HG02642 (cell line): ENCODE results near the gene TMOD2.

Source experiments
- ATAC-seq: cut with Tn5 transposase; IDR thresholded peaks from one replicate; pipeline ENCODE4 v1.9.1; 2021; ENCODE audit warnings: mild to moderate bottlenecking; ENCODE audit not compliant: unreplicated experiment, poor library complexity

The TMOD2 gene

GRCh38 chr15:51846463-51847230, 95.2 kb downstream of the TMOD2 start:
- no peak for ATAC-seq

DNA sequence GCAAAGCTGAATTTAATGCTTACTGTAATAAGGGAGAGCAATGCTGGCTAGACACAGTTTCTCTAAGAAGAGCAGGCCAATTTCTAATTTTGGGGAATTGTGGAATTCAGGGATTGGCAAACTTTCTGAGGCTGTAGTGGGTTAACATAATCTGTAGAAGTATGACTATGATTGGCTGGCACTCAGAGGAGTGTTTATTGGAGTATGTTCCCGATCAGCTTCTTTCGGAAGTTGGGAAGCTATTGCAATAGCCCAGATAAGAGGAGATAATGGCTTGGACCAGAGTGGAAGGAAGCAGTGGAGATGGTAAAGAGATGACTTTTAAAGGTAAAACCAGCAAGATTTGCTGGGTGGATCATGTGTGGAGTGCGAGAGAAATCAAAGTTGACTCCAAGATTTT, 97.4 kb downstream of the TMOD2 start:
- ATAC-seq, result no peak

- ATAC-seq, result no peak
These were observed 98.5 kb downstream of the TMOD2 start for GRCh38 chr15:51849860-51850259.

DNA sequence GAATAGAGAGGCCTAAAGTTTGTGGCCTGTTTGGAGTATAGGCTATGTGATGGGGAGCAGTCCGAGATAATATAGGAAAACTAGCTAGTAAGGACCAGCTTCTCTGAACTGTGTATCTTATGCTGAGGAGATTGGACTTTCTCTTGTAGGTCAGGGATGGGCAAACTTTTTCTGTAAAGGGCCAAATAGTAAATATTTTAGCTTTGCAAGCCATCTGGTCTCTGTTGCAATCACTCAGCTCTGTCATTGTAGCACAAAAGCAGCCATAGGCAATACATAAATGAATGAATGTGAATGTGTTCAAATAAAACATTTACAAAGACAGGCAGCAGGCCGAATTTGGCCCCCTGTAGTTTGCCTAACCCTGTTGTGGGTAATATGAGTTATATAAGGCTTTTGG, 102.6 kb downstream of the TMOD2 start:
- no peak for ATAC-seq

DNA sequence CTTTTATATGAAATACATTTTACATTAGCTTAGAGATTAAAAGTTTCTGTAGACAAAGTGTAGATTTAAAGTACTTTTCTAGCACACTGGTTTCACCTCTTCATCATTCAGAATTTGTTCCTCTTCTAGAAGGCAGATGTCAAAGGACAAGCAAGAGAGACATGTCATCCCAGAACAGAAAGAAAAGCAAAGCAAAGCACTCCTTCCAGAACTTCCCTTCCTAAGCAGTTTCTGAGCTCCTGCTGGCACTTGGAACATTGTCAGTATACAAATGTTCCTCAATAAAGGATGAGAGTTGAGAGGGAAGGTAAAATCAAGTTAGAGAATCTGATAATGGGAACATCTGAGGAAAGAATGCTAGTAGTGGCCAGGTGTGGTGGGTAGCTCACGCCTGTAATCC, 104.2 kb downstream of the TMOD2 start:
- no peak for ATAC-seq

DNA sequence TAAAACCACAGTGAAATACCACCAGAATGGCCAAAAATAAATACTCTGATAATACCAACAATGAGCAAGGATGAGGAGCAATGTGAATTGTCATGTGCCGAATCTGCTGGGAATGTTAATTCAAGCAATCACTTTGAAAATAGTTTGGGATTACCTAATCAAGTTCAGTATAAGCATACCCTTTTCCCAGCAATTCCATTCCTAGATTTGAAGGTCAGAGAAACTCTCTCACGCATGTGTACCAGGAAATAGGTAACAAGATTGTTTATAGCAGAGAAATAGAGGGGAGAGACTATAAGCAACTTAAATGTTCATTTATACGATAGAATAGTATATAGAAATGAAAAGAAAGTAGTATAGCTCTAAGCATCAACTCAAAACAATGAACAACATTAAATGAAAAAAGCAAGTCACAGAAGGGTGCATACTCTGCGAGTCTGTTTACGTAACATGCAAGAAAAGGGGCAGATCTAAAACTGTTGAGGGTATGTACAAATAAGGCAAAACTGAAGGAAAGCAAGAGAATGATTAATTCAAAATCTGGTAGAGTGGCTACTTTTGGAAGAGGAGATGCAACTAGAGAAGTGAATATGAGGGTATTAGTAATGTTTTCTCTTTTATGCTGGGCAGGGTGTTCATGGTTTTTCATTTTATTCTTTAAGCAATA, 105.5 kb downstream of the TMOD2 start:
- ATAC-seq, result no peak

DNA sequence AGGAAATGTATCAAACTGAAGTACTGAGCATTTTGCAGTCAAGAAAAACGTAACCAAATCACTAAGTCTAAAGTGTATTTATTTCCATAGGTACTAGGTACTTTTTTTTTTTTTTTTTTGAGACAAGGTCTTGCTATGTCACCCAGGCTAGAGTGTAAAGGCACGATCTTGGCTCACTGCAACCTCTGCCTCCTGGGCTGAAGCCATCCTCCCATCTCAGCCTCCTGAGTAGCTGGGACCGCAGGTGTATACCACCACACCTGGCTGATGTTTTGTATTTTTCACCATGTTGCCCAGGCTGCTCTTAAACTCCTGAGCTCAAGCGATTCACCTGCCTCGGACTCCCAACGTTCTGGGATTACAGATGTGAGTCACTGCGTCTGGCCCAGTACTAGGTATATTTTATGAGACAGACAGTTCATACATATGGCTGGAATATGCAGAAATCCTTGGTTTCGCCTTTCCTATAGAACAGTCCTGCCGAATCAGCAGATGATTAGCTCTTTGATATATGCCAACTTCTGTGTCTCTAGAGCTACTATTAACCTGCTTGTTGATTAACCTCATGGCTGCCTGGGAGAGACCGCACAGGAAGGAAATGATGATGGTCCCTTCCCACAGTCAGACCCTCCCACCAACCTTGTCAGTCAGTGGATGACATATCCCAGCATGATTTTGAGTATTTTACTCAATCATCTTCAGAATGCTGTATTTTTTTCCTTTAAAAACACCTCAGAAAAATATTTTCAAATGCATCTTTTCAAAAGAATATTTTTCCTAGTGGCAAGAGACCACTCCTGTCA, 110.4 kb downstream of the TMOD2 start:
- ATAC-seq, result no peak

GRCh38 chr15:51863131-51863530, 111.7 kb downstream of the TMOD2 start:
- ATAC-seq, result no peak

GRCh38 chr15:51864408-51865056, 113.1 kb downstream of the TMOD2 start:
- no peak for ATAC-seq

GRCh38 chr15:51865317-51865716, 113.9 kb downstream of the TMOD2 start:
- no peak for ATAC-seq
